ENCODE data around the gene MUL1.

Gene MUL1

GRCh38 chr1:20484519-20485462, 23.2 kb downstream of the MUL1 start:
- no peak for DNase-seq

GRCh38 chr1:20483833-20484518, 24.0 kb downstream of the MUL1 start:
- no peak for DNase-seq

GRCh38 chr1:20483098-20483832, 24.7 kb downstream of the MUL1 start:
- no peak for DNase-seq

- DNase-seq: no peak
These were observed 26.1 kb downstream of the MUL1 start for GRCh38 chr1:20481643-20482498.

GRCh38 chr1:20480951-20481617, 26.9 kb downstream of the MUL1 start:
- no peak for DNase-seq

- DNase-seq: no peak
These were observed 27.6 kb downstream of the MUL1 start for GRCh38 chr1:20480243-20480944.

- DNase-seq: no peak
These were observed 28.1 kb downstream of the MUL1 start for GRCh38 chr1:20479840-20480239.

GRCh38 chr1:20478057-20478635, 29.8 kb downstream of the MUL1 start:
- DNase-seq: no peak

GRCh38 chr1:20477348-20478056, 30.4 kb downstream of the MUL1 start:
- no peak for DNase-seq

GRCh38 chr1:20476265-20477038, 31.5 kb downstream of the MUL1 start:
- DNase-seq: no peak

- DNase-seq: no peak
These were observed 33.0 kb downstream of the MUL1 start for GRCh38 chr1:20474996-20475395.

GRCh38 chr1:20474333-20474975, 33.5 kb downstream of the MUL1 start:
- no peak for DNase-seq

- no peak for DNase-seq
These were observed 34.1 kb downstream of the MUL1 start for GRCh38 chr1:20473894-20474293.

- no peak for DNase-seq
These were observed 34.9 kb downstream of the MUL1 start for GRCh38 chr1:20472860-20473711.

GRCh38 chr1:20472121-20472520, 35.8 kb downstream of the MUL1 start:
- no peak for DNase-seq

- DNase-seq: no peak
These were observed 37.8 kb downstream of the MUL1 start for GRCh38 chr1:20470194-20470593.

- DNase-seq: no peak
These were observed 38.4 kb downstream of the MUL1 start for GRCh38 chr1:20469406-20470076.

All from CD4-positive, alpha-beta T cell treated with Interleukin-21 for 1 hour (primary cell).